Kidney (tissue), 14 donors: Measurements from ENCODE around the gene NUP214. TPM values are rescaled to one million over a fixed set of nuclear protein-coding genes. Genes with fewer than 3 reads are reported as not detected.
A peak's percentile ranks its signal among the peaks of the same experiment; 100 is the strongest.

Experiments
- DNase-seq, 5 donors: peaks; one replicate each; pipeline ENCODE4 v3.0.0-alpha.2; 2013 to 2020
- FAIRE-seq: peaks from 2 replicates; lab custom pipeline; 2012; peaks lifted over from hg19 to GRCh38; lab: Jason Lieb, UNC
- H3K27ac ChIP-seq, 2 donors: one replicate each; pipeline ENCODE4 v1.7.0; 2013; ENCODE audit warnings: low read depth in 2 of 2, low read length in 2 of 2, inconsistent platforms in 1 of 2
- H3K27me3 ChIP-seq: one replicate; pipeline ENCODE4 v1.7.1; 2013; ENCODE audit warnings: low read length, inconsistent platforms; ENCODE audit not compliant: control insufficient read depth, insufficient read depth
- H3K36me3 ChIP-seq, 3 donors: one replicate each; pipeline versions ENCODE4 v1.7.0 to v1.7.1; 2013; ENCODE audit warnings: low read length in 3 of 3, control low read depth in 1 of 3, inconsistent platforms in 1 of 3; ENCODE audit not compliant: insufficient read depth in 3 of 3, control insufficient read depth in 2 of 3
- H3K4me1 ChIP-seq, 3 donors: one replicate each; pipeline versions ENCODE4 v1.7.0 to v1.7.1; 2013; ENCODE audit warnings: low read length in 3 of 3, inconsistent platforms in 1 of 3, low read depth in 1 of 3; ENCODE audit not compliant: control insufficient read depth in 2 of 3, insufficient read depth in 2 of 3
- H3K4me3 ChIP-seq, 3 donors: one replicate each; pipeline versions ENCODE4 v1.7.0 to v1.8.1; 2013; ENCODE audit warnings: low read length in 3 of 3, control low read depth in 1 of 3, inconsistent platforms in 1 of 3
- H3K9ac ChIP-seq, 3 donors: one replicate each; pipeline versions ENCODE4 v1.7.0 to v1.7.1; 2013; ENCODE audit warnings: low read length in 3 of 3, control low read depth in 1 of 3, inconsistent platforms in 1 of 3
- H3K9me3 ChIP-seq, 3 donors: one replicate each; pipeline versions ENCODE4 v1.7.0 to v1.7.1; 2013; ENCODE audit warnings: low read length in 3 of 3, control low read depth in 1 of 3, inconsistent platforms in 1 of 3; ENCODE audit not compliant: control insufficient read depth in 2 of 3, insufficient read depth in 1 of 3
- intact Hi-C: fragments of 100-400 bp; cut with DNase I; formaldehyde crosslinking; loops from one replicate; pipeline ENCODE4 v1.11.1; 2022
- polyA plus RNA-seq: library from polyadenylated mRNA; stranded (reverse); fragments of 350-450 nt; fragmentation: Illumina TruSeq; extraction: RNeasy Lipid Tissue Mini Kit (QIAGEN cat#74804); gene quantifications from one replicate; pipeline ENCODE4 v1.2.3, GENCODE V29; 2014; ENCODE audit warnings: low read depth, low replicate concordance; ENCODE audit not compliant: insufficient read depth
- total RNA-seq: library from RNA; stranded (reverse); fragmentation: NEBNext Ultra II Directional; extraction: Animal tissue kit (Norgen Biotek cat#: 25700); gene quantifications from one replicate; pipeline ENCODE4 v1.2.1, GENCODE V29; 2021
- TF ChIP-seq, protein P1 (sequence below): IDR thresholded peaks from 3 replicates; pipeline ENCODE4 v1.5.1; 2012; ENCODE audit warnings: mild to moderate bottlenecking, moderate library complexity, borderline replicate concordance; ENCODE audit not compliant: insufficient read depth; ENCODE audit errors: extremely low read depth
- donor health status: control.
- donor health status: control.
- donor health status: control.
- donor health status: control.
- donor health status: control.
- donor health status: DM: yes; HTN: yes; CAD: no.
- donor health status: Normal renal cell carcinoma (clear cell type).

Gene NUP214
- total and polyA plus RNA-seq, 2 donors from 2014 or later: 28.4 to 75.3 TPM

GRCh38 chr9:131177898-131178297 is 52.5 kb downstream of the NUP214 start:
- Histone ChIP-seq H3K9me3 (no peaks in the 10 kb centered on the region), H3K9ac (no peak overlapping the region), H3K27me3 (no peaks in the 10 kb centered on the region), H3K4me1 (no peaks in the 10 kb centered on the region), H3K36me3 (peaks cover 15 to 50% (median 48%) of the 10 kb centered on the region in 3 donors), H3K27ac (no peak overlapping the region), H3K4me3 (no peak overlapping the region)
- FAIRE-seq: no peak
- DNase-seq: no peak
- intact Hi-C loops: loop anchor here (5.0 kb wide), 1 partner anchor 159 kb away; no protein-coding TSS in a partner anchor
- TF ChIP-seq, protein P1, sequence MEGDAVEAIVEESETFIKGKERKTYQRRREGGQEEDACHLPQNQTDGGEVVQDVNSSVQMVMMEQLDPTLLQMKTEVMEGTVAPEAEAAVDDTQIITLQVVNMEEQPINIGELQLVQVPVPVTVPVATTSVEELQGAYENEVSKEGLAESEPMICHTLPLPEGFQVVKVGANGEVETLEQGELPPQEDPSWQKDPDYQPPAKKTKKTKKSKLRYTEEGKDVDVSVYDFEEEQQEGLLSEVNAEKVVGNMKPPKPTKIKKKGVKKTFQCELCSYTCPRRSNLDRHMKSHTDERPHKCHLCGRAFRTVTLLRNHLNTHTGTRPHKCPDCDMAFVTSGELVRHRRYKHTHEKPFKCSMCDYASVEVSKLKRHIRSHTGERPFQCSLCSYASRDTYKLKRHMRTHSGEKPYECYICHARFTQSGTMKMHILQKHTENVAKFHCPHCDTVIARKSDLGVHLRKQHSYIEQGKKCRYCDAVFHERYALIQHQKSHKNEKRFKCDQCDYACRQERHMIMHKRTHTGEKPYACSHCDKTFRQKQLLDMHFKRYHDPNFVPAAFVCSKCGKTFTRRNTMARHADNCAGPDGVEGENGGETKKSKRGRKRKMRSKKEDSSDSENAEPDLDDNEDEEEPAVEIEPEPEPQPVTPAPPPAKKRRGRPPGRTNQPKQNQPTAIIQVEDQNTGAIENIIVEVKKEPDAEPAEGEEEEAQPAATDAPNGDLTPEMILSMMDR: no peak

DNA sequence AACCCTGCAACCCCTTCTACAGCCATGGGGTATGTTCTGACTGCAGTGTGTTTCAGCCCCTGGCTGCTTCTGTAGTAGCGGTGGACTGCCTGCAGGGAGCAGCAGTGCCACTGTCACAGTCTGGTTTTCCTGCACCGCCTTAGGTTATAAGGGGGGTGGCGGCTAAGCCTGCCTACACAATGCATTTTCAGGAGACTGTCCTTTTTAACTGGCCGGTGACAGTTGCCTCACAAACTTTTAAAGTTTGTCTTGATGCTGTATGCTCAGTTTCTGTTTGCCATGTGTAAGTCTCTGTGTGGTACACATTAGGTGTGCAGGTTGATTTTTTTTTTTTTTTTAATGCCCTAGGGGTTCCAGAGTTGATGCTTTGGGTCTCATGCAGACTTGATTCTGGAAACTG is 53.0 kb downstream of the NUP214 start:
- Histone ChIP-seq H3K27me3 (no peaks in the 10 kb centered on the region), H3K36me3 (peaks cover 15 to 50% (median 48%) of the 10 kb centered on the region in 3 donors), H3K9me3 (no peaks in the 10 kb centered on the region), H3K27ac (no peak overlapping the region), H3K4me1 (no peaks in the 10 kb centered on the region), H3K9ac (no peak overlapping the region), H3K4me3 (no peak overlapping the region)
- FAIRE-seq (no peak), DNase-seq (peak; percentile 61 to 73 (median 71))
- intact Hi-C loops: loop anchor here (5.0 kb wide), 1 partner anchor 159 kb away; no protein-coding TSS in a partner anchor
- TF ChIP-seq, protein P1: peak; percentile 92

GRCh38 chr9:131178926-131179325 is 53.5 kb downstream of the NUP214 start:
- Histone ChIP-seq H3K36me3 (peaks cover 15 to 49% (median 48%) of the 10 kb centered on the region in 3 donors), H3K4me3 (no peak overlapping the region), H3K27ac (no peak overlapping the region), H3K27me3 (no peaks in the 10 kb centered on the region), H3K9me3 (no peaks in the 10 kb centered on the region), H3K9ac (no peak overlapping the region), H3K4me1 (no peaks in the 10 kb centered on the region)
- TF ChIP-seq, protein P1: no peak
- no peak for FAIRE-seq
- no peak for DNase-seq
- intact Hi-C loops: loop anchor here (5.0 kb wide), 1 partner anchor 158 kb away; no protein-coding TSS in a partner anchor
